Liver (tissue), 3 donors: ENCODE measurements around the gene GNG12.

Experiments
- FOXA1 ChIP-seq: IDR thresholded peaks from 2 replicates; pipeline ENCODE4 v1.6.1; 2016; ENCODE audit warnings: antibody characterized with exemption
- SP1 ChIP-seq: IDR thresholded peaks from 2 replicates; pipeline ENCODE4 v1.6.1; 2018; ENCODE audit warnings: antibody characterized with exemption, mild to moderate bottlenecking
- TF ChIP-seq, protein P1 (sequence below): fragments of 150-350 bp; IDR thresholded peaks from 2 replicates; pipeline ENCODE4 v1.5.1; 2017; ENCODE audit warnings: improper control_type of control experiment, low read depth, low read length; ENCODE audit not compliant: missing input control
- donor health status: healthy.
- donor health status: healthy.

GRCh38 chr1:67704351-67704750 is 128.9 kb downstream of the GNG12 start:
- TF ChIP-seq SP1 (no peak), FOXA1 (no peak)
- TF ChIP-seq, protein P1, sequence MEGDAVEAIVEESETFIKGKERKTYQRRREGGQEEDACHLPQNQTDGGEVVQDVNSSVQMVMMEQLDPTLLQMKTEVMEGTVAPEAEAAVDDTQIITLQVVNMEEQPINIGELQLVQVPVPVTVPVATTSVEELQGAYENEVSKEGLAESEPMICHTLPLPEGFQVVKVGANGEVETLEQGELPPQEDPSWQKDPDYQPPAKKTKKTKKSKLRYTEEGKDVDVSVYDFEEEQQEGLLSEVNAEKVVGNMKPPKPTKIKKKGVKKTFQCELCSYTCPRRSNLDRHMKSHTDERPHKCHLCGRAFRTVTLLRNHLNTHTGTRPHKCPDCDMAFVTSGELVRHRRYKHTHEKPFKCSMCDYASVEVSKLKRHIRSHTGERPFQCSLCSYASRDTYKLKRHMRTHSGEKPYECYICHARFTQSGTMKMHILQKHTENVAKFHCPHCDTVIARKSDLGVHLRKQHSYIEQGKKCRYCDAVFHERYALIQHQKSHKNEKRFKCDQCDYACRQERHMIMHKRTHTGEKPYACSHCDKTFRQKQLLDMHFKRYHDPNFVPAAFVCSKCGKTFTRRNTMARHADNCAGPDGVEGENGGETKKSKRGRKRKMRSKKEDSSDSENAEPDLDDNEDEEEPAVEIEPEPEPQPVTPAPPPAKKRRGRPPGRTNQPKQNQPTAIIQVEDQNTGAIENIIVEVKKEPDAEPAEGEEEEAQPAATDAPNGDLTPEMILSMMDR, result no peak
